ENCODE data around the gene NTNG2.

Gene NTNG2

DNA sequence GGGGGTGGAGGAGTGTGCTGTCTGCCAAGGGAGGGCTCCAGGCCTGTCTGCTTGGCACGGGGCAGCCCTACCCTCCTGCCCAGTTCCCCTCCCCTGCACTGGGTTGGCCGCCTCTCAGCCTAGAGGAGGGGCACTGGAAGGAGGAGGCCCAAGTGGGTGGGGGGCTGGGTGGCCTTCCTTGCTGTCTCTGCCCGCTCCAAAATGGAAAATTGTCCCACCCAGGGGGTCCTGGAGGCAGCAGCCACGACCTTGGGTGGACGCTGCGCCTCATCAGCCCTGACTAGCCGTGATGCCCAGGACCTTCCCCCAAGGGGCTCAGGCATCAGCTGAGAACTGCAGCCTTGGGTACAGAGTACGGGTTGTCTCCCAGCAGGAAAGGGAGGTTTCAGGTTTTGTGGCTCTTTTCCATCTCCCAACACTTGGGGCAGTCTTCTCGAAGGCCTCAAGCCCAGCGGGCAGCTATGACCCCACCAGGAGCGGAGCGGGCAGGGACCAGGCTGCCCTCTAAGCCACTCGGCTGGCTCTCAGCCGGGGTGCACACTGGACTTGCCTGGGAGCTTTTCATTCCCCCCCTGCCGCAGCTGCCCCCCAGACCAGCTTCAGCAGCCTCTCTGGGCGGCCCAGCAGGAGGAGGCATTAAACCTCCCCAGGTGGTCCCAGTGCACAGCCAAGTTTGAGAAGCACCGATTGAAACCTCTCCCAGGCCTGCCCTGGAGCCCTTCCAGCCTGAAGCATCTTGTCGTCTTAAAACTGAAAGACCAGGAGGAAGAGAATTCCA lies 20.6 kb downstream of the NTNG2 start:
- ChIA-PET CTCF (interaction anchor here (0.6 to 5.0 kb wide), 8 partner anchors 13 to 1856 kb away, joined by 3 to 34 read pairs (median 3); no protein-coding TSS in a partner anchor), POLR2A (no interaction called here)
- no peaks in the 10 kb centered on the region for H3K36me3 ChIP-seq (ENCODE audit: control insufficient read depth in 2 of 2, insufficient read depth in 1 of 2, low read length in 2 of 2)
- no peaks in the 10 kb centered on the region for H3K9me3 ChIP-seq (ENCODE audit: control insufficient read depth, insufficient read depth, low read depth, low read length)
- H3K4me3 ChIP-seq (ENCODE audit: low read depth, low read length) = no peak overlapping the region
- no peaks in the 10 kb centered on the region for H3K4me1 ChIP-seq (ENCODE audit: control insufficient read depth, insufficient read depth, low read length)
- no peak overlapping the region for H3K27ac ChIP-seq (ENCODE audit: extremely low read depth, low read depth, low read length)
- TF ChIP-seq, protein P1, sequence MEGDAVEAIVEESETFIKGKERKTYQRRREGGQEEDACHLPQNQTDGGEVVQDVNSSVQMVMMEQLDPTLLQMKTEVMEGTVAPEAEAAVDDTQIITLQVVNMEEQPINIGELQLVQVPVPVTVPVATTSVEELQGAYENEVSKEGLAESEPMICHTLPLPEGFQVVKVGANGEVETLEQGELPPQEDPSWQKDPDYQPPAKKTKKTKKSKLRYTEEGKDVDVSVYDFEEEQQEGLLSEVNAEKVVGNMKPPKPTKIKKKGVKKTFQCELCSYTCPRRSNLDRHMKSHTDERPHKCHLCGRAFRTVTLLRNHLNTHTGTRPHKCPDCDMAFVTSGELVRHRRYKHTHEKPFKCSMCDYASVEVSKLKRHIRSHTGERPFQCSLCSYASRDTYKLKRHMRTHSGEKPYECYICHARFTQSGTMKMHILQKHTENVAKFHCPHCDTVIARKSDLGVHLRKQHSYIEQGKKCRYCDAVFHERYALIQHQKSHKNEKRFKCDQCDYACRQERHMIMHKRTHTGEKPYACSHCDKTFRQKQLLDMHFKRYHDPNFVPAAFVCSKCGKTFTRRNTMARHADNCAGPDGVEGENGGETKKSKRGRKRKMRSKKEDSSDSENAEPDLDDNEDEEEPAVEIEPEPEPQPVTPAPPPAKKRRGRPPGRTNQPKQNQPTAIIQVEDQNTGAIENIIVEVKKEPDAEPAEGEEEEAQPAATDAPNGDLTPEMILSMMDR (tag by site-specific recombination; IDR thresholded peaks at IDR 0.05) = peak; percentile 55; the same call in 1 of the 2 replicates
- TF ChIP-seq ZSCAN30 (tag by site-specific recombination; IDR thresholded peaks at IDR 0.05) (no peak), GLIS1 (tag by site-specific recombination; IDR thresholded peaks at IDR 0.05) (peak; percentile 92), ZNF341 (tag by site-specific recombination; IDR thresholded peaks at IDR 0.05; ENCODE audit: low read depth) (peak; percentile 53), ZIC2 (tag by site-specific recombination; IDR thresholded peaks at IDR 0.05) (peak; percentile 99), GLIS2 (tag by site-specific recombination; IDR thresholded peaks at IDR 0.05) (peak; percentile 57; the same call in 1 of the 2 replicates), ZNF423 (tag by site-specific recombination; IDR thresholded peaks at IDR 0.05) (peak; percentile 77)
- TF ChIP-seq, protein P2, sequence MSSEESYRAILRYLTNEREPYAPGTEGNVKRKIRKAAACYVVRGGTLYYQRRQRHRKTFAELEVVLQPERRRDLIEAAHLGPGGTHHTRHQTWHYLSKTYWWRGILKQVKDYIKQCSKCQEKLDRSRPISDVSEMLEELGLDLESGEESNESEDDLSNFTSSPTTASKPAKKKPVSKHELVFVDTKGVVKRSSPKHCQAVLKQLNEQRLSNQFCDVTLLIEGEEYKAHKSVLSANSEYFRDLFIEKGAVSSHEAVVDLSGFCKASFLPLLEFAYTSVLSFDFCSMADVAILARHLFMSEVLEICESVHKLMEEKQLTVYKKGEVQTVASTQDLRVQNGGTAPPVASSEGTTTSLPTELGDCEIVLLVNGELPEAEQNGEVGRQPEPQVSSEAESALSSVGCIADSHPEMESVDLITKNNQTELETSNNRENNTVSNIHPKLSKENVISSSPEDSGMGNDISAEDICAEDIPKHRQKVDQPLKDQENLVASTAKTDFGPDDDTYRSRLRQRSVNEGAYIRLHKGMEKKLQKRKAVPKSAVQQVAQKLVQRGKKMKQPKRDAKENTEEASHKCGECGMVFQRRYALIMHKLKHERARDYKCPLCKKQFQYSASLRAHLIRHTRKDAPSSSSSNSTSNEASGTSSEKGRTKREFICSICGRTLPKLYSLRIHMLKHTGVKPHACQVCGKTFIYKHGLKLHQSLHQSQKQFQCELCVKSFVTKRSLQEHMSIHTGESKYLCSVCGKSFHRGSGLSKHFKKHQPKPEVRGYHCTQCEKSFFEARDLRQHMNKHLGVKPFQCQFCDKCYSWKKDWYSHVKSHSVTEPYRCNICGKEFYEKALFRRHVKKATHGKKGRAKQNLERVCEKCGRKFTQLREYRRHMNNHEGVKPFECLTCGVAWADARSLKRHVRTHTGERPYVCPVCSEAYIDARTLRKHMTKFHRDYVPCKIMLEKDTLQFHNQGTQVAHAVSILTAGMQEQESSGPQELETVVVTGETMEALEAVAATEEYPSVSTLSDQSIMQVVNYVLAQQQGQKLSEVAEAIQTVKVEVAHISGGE (tag by site-specific recombination; conservative IDR thresholded peaks at IDR 0.05; ENCODE audit: low read depth) = no peak
- TF ChIP-seq, protein P3, sequence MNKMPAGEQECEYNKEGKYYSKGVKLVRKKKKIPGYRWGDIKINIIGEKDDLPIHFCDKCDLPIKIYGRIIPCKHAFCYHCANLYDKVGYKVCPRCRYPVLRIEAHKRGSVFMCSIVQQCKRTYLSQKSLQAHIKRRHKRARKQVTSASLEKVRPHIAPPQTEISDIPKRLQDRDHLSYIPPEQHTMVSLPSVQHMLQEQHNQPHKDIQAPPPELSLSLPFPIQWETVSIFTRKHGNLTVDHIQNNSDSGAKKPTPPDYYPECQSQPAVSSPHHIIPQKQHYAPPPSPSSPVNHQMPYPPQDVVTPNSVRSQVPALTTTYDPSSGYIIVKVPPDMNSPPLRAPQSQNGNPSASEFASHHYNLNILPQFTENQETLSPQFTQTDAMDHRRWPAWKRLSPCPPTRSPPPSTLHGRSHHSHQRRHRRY (tag by site-specific recombination; IDR thresholded peaks at IDR 0.05) = no peak

DNA sequence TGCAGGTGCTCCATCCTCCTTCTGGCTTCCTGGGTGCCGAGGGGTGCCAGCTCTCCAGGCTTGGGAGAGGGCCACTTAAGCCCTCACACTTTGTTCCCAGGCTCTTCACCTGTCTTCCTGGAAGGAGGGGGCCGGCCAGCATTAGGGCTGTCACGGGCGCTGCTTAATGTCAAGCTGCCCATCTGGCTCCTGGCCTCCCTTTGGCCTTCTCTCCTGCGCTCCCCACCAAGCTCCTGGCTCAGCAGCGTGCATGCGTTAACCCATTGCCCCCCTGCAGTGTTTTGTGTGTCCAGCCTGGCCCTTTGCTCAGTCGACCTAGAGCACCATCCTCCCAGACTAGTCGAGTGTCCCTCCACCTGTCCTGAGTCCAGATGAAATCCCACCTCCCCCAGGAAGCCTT lies 21.3 kb downstream of the NTNG2 start:
- H3K4me1 ChIP-seq (ENCODE audit: control insufficient read depth, insufficient read depth, low read length) = no peaks in the 10 kb centered on the region
- H3K27ac ChIP-seq (ENCODE audit: extremely low read depth, low read depth, low read length) = no peak overlapping the region
- POLR2A ChIA-PET = no interaction called here
- H3K9me3 ChIP-seq (ENCODE audit: control insufficient read depth, insufficient read depth, low read depth, low read length) = no peaks in the 10 kb centered on the region
- CTCF ChIA-PET = interaction anchor here (0.7 to 5.0 kb wide), 7 partner anchors 13 to 86 kb away, joined by 3 to 34 read pairs (median 3); no protein-coding TSS in a partner anchor
- H3K4me3 ChIP-seq (ENCODE audit: low read depth, low read length) = no peak overlapping the region
- H3K36me3 ChIP-seq (ENCODE audit: control insufficient read depth in 2 of 2, insufficient read depth in 1 of 2, low read length in 2 of 2) = no peaks in the 10 kb centered on the region
- TF ChIP-seq ZNF292 (tag by site-specific recombination; IDR thresholded peaks at IDR 0.05; ENCODE audit: borderline replicate concordance, low read depth) = no peak
- no peak for TF ChIP-seq ZNF174 (tag by site-specific recombination; IDR thresholded peaks at IDR 0.05)
- TF ChIP-seq ZNF19 (tag by site-specific recombination; IDR thresholded peaks at IDR 0.05; ENCODE audit: low read depth) = no peak
- TF ChIP-seq, protein P4, sequence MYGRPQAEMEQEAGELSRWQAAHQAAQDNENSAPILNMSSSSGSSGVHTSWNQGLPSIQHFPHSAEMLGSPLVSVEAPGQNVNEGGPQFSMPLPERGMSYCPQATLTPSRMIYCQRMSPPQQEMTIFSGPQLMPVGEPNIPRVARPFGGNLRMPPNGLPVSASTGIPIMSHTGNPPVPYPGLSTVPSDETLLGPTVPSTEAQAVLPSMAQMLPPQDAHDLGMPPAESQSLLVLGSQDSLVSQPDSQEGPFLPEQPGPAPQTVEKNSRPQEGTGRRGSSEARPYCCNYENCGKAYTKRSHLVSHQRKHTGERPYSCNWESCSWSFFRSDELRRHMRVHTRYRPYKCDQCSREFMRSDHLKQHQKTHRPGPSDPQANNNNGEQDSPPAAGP (tag by site-specific recombination; IDR thresholded peaks at IDR 0.05) = no peak
- no peak for TF ChIP-seq HOXC10 (CRISPR knock-in tag; IDR thresholded peaks at IDR 0.05)
- TF ChIP-seq ZNF530 (tag by site-specific recombination; IDR thresholded peaks at IDR 0.05; ENCODE audit: low read depth) = no peak
- TF ChIP-seq ZNF23 (tag by site-specific recombination; IDR thresholded peaks at IDR 0.05; ENCODE audit: borderline replicate concordance) = no peak
- TF ChIP-seq, protein P5, sequence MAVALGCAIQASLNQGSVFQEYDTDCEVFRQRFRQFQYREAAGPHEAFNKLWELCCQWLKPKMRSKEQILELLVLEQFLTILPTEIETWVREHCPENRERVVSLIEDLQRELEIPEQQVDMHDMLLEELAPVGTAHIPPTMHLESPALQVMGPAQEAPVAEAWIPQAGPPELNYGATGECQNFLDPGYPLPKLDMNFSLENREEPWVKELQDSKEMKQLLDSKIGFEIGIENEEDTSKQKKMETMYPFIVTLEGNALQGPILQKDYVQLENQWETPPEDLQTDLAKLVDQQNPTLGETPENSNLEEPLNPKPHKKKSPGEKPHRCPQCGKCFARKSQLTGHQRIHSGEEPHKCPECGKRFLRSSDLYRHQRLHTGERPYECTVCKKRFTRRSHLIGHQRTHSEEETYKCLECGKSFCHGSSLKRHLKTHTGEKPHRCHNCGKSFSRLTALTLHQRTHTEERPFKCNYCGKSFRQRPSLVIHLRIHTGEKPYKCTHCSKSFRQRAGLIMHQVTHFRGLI (tag by site-specific recombination; IDR thresholded peaks at IDR 0.05) = no peak
- no peak for TF ChIP-seq ZNF433 (tag by site-specific recombination; IDR thresholded peaks at IDR 0.05; ENCODE audit: low read depth)
- TF ChIP-seq BCL11A (tag by site-specific recombination; IDR thresholded peaks at IDR 0.05; ENCODE audit: low read depth) = no peak
- TF ChIP-seq, protein P6, sequence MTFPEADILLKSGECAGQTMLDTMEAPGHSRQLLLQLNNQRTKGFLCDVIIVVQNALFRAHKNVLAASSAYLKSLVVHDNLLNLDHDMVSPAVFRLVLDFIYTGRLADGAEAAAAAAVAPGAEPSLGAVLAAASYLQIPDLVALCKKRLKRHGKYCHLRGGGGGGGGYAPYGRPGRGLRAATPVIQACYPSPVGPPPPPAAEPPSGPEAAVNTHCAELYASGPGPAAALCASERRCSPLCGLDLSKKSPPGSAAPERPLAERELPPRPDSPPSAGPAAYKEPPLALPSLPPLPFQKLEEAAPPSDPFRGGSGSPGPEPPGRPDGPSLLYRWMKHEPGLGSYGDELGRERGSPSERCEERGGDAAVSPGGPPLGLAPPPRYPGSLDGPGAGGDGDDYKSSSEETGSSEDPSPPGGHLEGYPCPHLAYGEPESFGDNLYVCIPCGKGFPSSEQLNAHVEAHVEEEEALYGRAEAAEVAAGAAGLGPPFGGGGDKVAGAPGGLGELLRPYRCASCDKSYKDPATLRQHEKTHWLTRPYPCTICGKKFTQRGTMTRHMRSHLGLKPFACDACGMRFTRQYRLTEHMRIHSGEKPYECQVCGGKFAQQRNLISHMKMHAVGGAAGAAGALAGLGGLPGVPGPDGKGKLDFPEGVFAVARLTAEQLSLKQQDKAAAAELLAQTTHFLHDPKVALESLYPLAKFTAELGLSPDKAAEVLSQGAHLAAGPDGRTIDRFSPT (tag by site-specific recombination; IDR thresholded peaks at IDR 0.05) = no peak
- no peak for TF ChIP-seq ZBTB48 (tag by site-specific recombination; IDR thresholded peaks at IDR 0.05)
- no peak for TF ChIP-seq ZNF596 (tag by site-specific recombination; IDR thresholded peaks at IDR 0.05)
- TF ChIP-seq PRDM1 (tag by site-specific recombination; IDR thresholded peaks at IDR 0.05) = no peak
